Measurements from ENCODE around the gene OAS3. TPM values are rescaled to one million over a fixed set of nuclear protein-coding genes. Genes with fewer than 3 reads are reported as not detected.

Gene OAS3
- total and polyA plus RNA-seq, 2 experiments from 2014 or later: 0.22 to 0.35 TPM

- Histone ChIP-seq H3K4me1 (ENCODE audit: insufficient read depth) (no peaks in the 10 kb centered on the region), H3K27ac (no peak overlapping the region), H3K27me3 (replicated peaks; ENCODE audit: insufficient read depth) (no peaks in the 10 kb centered on the region), H2AFZ (no peak overlapping the region), H3K9me3 (ENCODE audit: low read depth) (no peaks in the 10 kb centered on the region), H3K79me2 (ENCODE audit: insufficient read depth) (no peaks in the 10 kb centered on the region), H3K4me3 (no peak overlapping the region), H3K9ac (no peak overlapping the region), H3K36me3 (ENCODE audit: low read depth) (no peaks in the 10 kb centered on the region), H3K9me2 (ENCODE audit: insufficient read depth) (no peaks in the 10 kb centered on the region), H3K4me2 (ENCODE audit: unreplicated experiment) (no peak overlapping the region), H4K20me1 (ENCODE audit: insufficient read depth) (no peaks in the 10 kb centered on the region), H3F3A (ENCODE audit: insufficient read depth) (no peaks in the 10 kb centered on the region)
- 53 to 56% methylated on average over 12 of the region's 12 CpGs for WGBS, 2 experiments (ENCODE audit: low coverage in 1 of 2, low lambda C conversion rate in 2 of 2, missing lambda C conversion rate in 2 of 2)
- no peak for DNase-seq
- TF ChIP-seq EZH2 (IDR thresholded peaks at IDR 0.05; ENCODE audit: insufficient read depth, poor library complexity, severe bottlenecking) (no peak), EZH2phosphoT487 (IDR thresholded peaks at IDR 0.05; ENCODE audit: insufficient read depth, low read depth) (no peak)
- in situ Hi-C loops (cut with MboI): no loop called here
These were observed 60.9 kb downstream of the OAS3 start for GRCh38 chr12:112998987-112999767.

GRCh38 chr12:113000433-113000832 is 62.2 kb downstream of the OAS3 start:
- Histone ChIP-seq H4K20me1 (ENCODE audit: insufficient read depth) (no peaks in the 10 kb centered on the region), H3K4me1 (ENCODE audit: insufficient read depth) (no peaks in the 10 kb centered on the region), H3K27me3 (replicated peaks; ENCODE audit: insufficient read depth) (no peaks in the 10 kb centered on the region), H2AFZ (no peak overlapping the region), H3K79me2 (ENCODE audit: insufficient read depth) (no peaks in the 10 kb centered on the region), H3K27ac (no peak overlapping the region), H3F3A (ENCODE audit: insufficient read depth) (no peaks in the 10 kb centered on the region), H3K9me2 (ENCODE audit: insufficient read depth) (no peaks in the 10 kb centered on the region), H3K4me2 (ENCODE audit: unreplicated experiment) (no peak overlapping the region), H3K36me3 (ENCODE audit: low read depth) (no peaks in the 10 kb centered on the region), H3K9ac (no peak overlapping the region), H3K4me3 (no peak overlapping the region), H3K9me3 (ENCODE audit: low read depth) (no peaks in the 10 kb centered on the region)
- 57 to 68% methylated on average over 6 of the region's 6 CpGs for WGBS, 2 experiments (ENCODE audit: low coverage in 1 of 2, low lambda C conversion rate in 2 of 2, missing lambda C conversion rate in 2 of 2)
- TF ChIP-seq EZH2 (IDR thresholded peaks at IDR 0.05; ENCODE audit: insufficient read depth, poor library complexity, severe bottlenecking) (no peak), EZH2phosphoT487 (IDR thresholded peaks at IDR 0.05; ENCODE audit: insufficient read depth, low read depth) (no peak)
- no peak for DNase-seq
- in situ Hi-C loops (cut with MboI): no loop called here

- no peak overlapping the region for H3K9ac ChIP-seq
- H2AFZ ChIP-seq: no peak overlapping the region
- no peaks in the 10 kb centered on the region for H3F3A ChIP-seq (ENCODE audit: insufficient read depth)
- no peak overlapping the region for H3K4me3 ChIP-seq
- no peaks in the 10 kb centered on the region for H3K27me3 ChIP-seq (replicated peaks; ENCODE audit: insufficient read depth)
- H3K9me2 ChIP-seq (ENCODE audit: insufficient read depth): no peaks in the 10 kb centered on the region
- in situ Hi-C loops (cut with MboI): no loop called here
- H3K36me3 ChIP-seq (ENCODE audit: low read depth): no peaks in the 10 kb centered on the region
- no peak overlapping the region for H3K27ac ChIP-seq
- no peak for DNase-seq
- no peaks in the 10 kb centered on the region for H3K4me1 ChIP-seq (ENCODE audit: insufficient read depth)
- no peak for TF ChIP-seq EZH2phosphoT487 (IDR thresholded peaks at IDR 0.05; ENCODE audit: insufficient read depth, low read depth)
- no peak for TF ChIP-seq EZH2 (IDR thresholded peaks at IDR 0.05; ENCODE audit: insufficient read depth, poor library complexity, severe bottlenecking)
- H3K4me2 ChIP-seq (ENCODE audit: unreplicated experiment): no peak overlapping the region
- H3K79me2 ChIP-seq (ENCODE audit: insufficient read depth): no peaks in the 10 kb centered on the region
- no peaks in the 10 kb centered on the region for H3K9me3 ChIP-seq (ENCODE audit: low read depth)
- 68 to 71% methylated on average over 4 of the region's 4 CpGs for WGBS, 2 experiments (ENCODE audit: low coverage in 1 of 2, low lambda C conversion rate in 2 of 2, missing lambda C conversion rate in 2 of 2)
- H4K20me1 ChIP-seq (ENCODE audit: insufficient read depth): no peaks in the 10 kb centered on the region
These were observed 63.9 kb downstream of the OAS3 start for GRCh38 chr12:113002155-113002554.

GRCh38 chr12:113002676-113003075 is 64.4 kb downstream of the OAS3 start:
- Histone ChIP-seq H3F3A (ENCODE audit: insufficient read depth) (no peaks in the 10 kb centered on the region), H4K20me1 (ENCODE audit: insufficient read depth) (no peaks in the 10 kb centered on the region), H3K4me3 (no peak overlapping the region), H3K9me3 (ENCODE audit: low read depth) (no peaks in the 10 kb centered on the region), H3K9ac (no peak overlapping the region), H3K36me3 (ENCODE audit: low read depth) (no peaks in the 10 kb centered on the region), H3K79me2 (ENCODE audit: insufficient read depth) (no peaks in the 10 kb centered on the region), H3K27ac (no peak overlapping the region), H3K9me2 (ENCODE audit: insufficient read depth) (no peaks in the 10 kb centered on the region), H3K4me1 (ENCODE audit: insufficient read depth) (no peaks in the 10 kb centered on the region), H2AFZ (no peak overlapping the region), H3K4me2 (ENCODE audit: unreplicated experiment) (no peak overlapping the region), H3K27me3 (replicated peaks; ENCODE audit: insufficient read depth) (no peaks in the 10 kb centered on the region)
- WGBS, 2 experiments (ENCODE audit: low coverage in 1 of 2, low lambda C conversion rate in 2 of 2, missing lambda C conversion rate in 2 of 2): 77% methylated on average over 5 of the region's 5 CpGs
- no peak for TF ChIP-seq EZH2 (IDR thresholded peaks at IDR 0.05; ENCODE audit: insufficient read depth, poor library complexity, severe bottlenecking)
- no peak for TF ChIP-seq EZH2phosphoT487 (IDR thresholded peaks at IDR 0.05; ENCODE audit: insufficient read depth, low read depth)
- DNase-seq: no peak
- in situ Hi-C loops (cut with MboI): no loop called here

All from GM23248 (cell line).